MCF 10A (cell line): ENCODE measurements around the gene BDKRB2. TPM values are rescaled to one million over a fixed set of nuclear protein-coding genes. Genes with fewer than 3 reads are reported as not detected.

ENCODE experiments used
- BruUV-seq: library from RNA; stranded (reverse); fragments of 400-500 nt; replicated peaks from 2 replicates; lab custom pipeline; 2021; lab: Mats Ljungman, UMichigan
- CTCF ChIA-PET: fragments of 300-600 bp; sonication (Branson Sonifier 250); formaldehyde crosslinking; extraction: SDS; loops from one replicate; lab custom pipeline; 2021; ENCODE audit warnings: antibody characterized with exemption, inconsistent platforms; lab: Yijun Ruan, JAX
- POLR2A ChIA-PET: fragments of 300-600, 350-650 bp; sonication (Branson Sonifier 250); formaldehyde crosslinking; extraction: SDS; loops from one replicate; lab custom pipeline; 2020; ENCODE audit warnings: antibody characterized with exemption, inconsistent platforms; lab: Yijun Ruan, JAX
- DNase-seq: peaks from one replicate; pipeline ENCODE4 v3.0.0-alpha.2; 2018; ENCODE audit not compliant: unreplicated experiment
- H3K27ac Mint-ChIP-seq: one replicate; pipeline ENCODE4 v1.8.0; 2022; ENCODE audit warnings: mild to moderate bottlenecking, low read depth, mixed read lengths; ENCODE audit not compliant: unreplicated experiment
- H3K27me3 Mint-ChIP-seq: one replicate; pipeline ENCODE4 v1.8.0; 2022; ENCODE audit warnings: mixed read lengths; ENCODE audit not compliant: insufficient read depth, unreplicated experiment
- H3K36me3 Mint-ChIP-seq: one replicate; pipeline ENCODE4 v1.8.0; 2022; ENCODE audit warnings: mild to moderate bottlenecking, moderate library complexity, mixed read lengths; ENCODE audit not compliant: insufficient read depth, unreplicated experiment
- H3K4me1 Mint-ChIP-seq: one replicate; pipeline ENCODE4 v1.8.0; 2022; ENCODE audit warnings: mixed read lengths; ENCODE audit not compliant: insufficient read depth, unreplicated experiment
- H3K4me3 Mint-ChIP-seq: one replicate; pipeline ENCODE4 v1.8.0; 2022; ENCODE audit warnings: mild to moderate bottlenecking, moderate library complexity, mixed read lengths; ENCODE audit not compliant: unreplicated experiment
- H3K9me3 Mint-ChIP-seq: one replicate; pipeline ENCODE4 v1.8.0; 2022; ENCODE audit warnings: mixed read lengths; ENCODE audit not compliant: unreplicated experiment
- CTCF ChIP-seq: fragments of 200-600 bp; IDR thresholded peaks from one replicate; pipeline ENCODE4 v1.8.0; 2022; ENCODE audit warnings: antibody characterized with exemption, mild to moderate bottlenecking; ENCODE audit not compliant: unreplicated experiment
- intact Hi-C: fragments of 100-400 bp; cut with micrococcal nuclease; formaldehyde crosslinking; loops from 2 replicates; pipeline ENCODE4 v1.14.1; 2022
- total RNA-seq: library from RNA; stranded (reverse); gene quantifications from 2 replicates; pipeline ENCODE4 v1.2.3, GENCODE V29; 2022

Gene BDKRB2
- total RNA-seq, 1 experiment from 2014 or later: 2.8 TPM

GRCh38 chr14:96197163-96197852 lies 7.3 kb upstream of the BDKRB2 start:
- CTCF ChIA-PET: no interaction called here
- peaks cover 16% of the 10 kb centered on the region for H3K4me1 Mint-ChIP-seq
- no peak overlapping the region for H3K27ac Mint-ChIP-seq

GRCh38 chr14:96197969-96198368 lies 6.7 kb upstream of the BDKRB2 start:
- H3K9me3 Mint-ChIP-seq: no peaks in the 10 kb centered on the region
- no TSS peak for BruUV-seq
- no peak overlapping the region for H3K27ac Mint-ChIP-seq
- H3K36me3 Mint-ChIP-seq: no peaks in the 10 kb centered on the region
- H3K27me3 Mint-ChIP-seq: no peaks in the 10 kb centered on the region
- DNase-seq: no peak
- H3K4me3 Mint-ChIP-seq: no peak overlapping the region
- POLR2A ChIA-PET: no interaction called here
- CTCF ChIA-PET: no interaction called here
- TF ChIP-seq CTCF: no peak
- H3K4me1 Mint-ChIP-seq: peaks cover 22% of the 10 kb centered on the region
- intact Hi-C loops: no loop called here

More at GRCh38 chr14:96197163-96197852, 7.3 kb upstream of the BDKRB2 start:
- Mint-ChIP-seq H3K9me3 (no peaks in the 10 kb centered on the region), H3K4me3 (no peak overlapping the region), H3K36me3 (no peaks in the 10 kb centered on the region), H3K27me3 (no peaks in the 10 kb centered on the region)
- DNase-seq: no peak
- TF ChIP-seq CTCF: no peak
- intact Hi-C loops: no loop called here
- POLR2A ChIA-PET: no interaction called here
- BruUV-seq: no TSS peak

GRCh38 chr14:96198430-96199130 lies 6.1 kb upstream of the BDKRB2 start:
- peaks cover 28% of the 10 kb centered on the region for H3K4me1 Mint-ChIP-seq
- no peak for TF ChIP-seq CTCF
- BruUV-seq: no TSS peak
- ChIA-PET POLR2A (no interaction called here), CTCF (no interaction called here)
- intact Hi-C loops: no loop called here
- DNase-seq: no peak
- no peaks in the 10 kb centered on the region for H3K36me3 Mint-ChIP-seq
- H3K4me3 Mint-ChIP-seq: no peak overlapping the region
- no peak overlapping the region for H3K27ac Mint-ChIP-seq
- H3K27me3 Mint-ChIP-seq: no peaks in the 10 kb centered on the region
- H3K9me3 Mint-ChIP-seq: no peaks in the 10 kb centered on the region

GRCh38 chr14:96201157-96201556 lies 3.5 kb upstream of the BDKRB2 start:
- CTCF ChIA-PET: interaction anchor here (0.6 kb wide), 1 partner anchor 174 kb away, joined by 3 read pairs; no protein-coding TSS in a partner anchor
- Mint-ChIP-seq H3K36me3 (no peaks in the 10 kb centered on the region), H3K27me3 (no peaks in the 10 kb centered on the region), H3K4me3 (no peak overlapping the region), H3K9me3 (no peaks in the 10 kb centered on the region), H3K27ac (no peak overlapping the region), H3K4me1 (peaks cover 37% of the 10 kb centered on the region)
- no TSS peak for BruUV-seq
- intact Hi-C loops: loop anchor here (10.0 kb wide), 1 partner anchor 66 kb away; no protein-coding TSS in a partner anchor
- POLR2A ChIA-PET: no interaction called here
- no peak for TF ChIP-seq CTCF
- DNase-seq: no peak
